Heart left ventricle (tissue), 16 donors: ENCODE measurements around the gene PLCXD1. TPM values are rescaled to one million over a fixed set of nuclear protein-coding genes. Genes with fewer than 3 reads are reported as not detected.

Source experiments
- ATAC-seq, 4 donors: fragments of 200-7000 bp; cut with Tn5 transposase; one replicate each; pipeline ENCODE4 v1.9.1; 2020 to 2022; ENCODE audit warnings: moderate library complexity in 4 of 4, mild to moderate bottlenecking in 3 of 4, moderate number of reproducible peaks in 1 of 4
- DNase-seq, 5 donors: peaks; one replicate each; pipeline ENCODE4 v3.0.0-alpha.2; 2020
- H3K27ac ChIP-seq, 12 donors: fragments of 200-600 bp; sonication (generic) in 4 of 12; one replicate each; pipeline versions ENCODE4 v1.5.0 to v1.8.0; 2016 to 2022; ENCODE audit warnings: mild to moderate bottlenecking in 2 of 12
- H3K27me3 ChIP-seq, 9 donors: fragments of 200-600 bp; sonication (generic) in 2 of 9; one replicate each; pipeline versions ENCODE4 v1.5.1 to v1.8.0; 2016 to 2022; ENCODE audit warnings: mild to moderate bottlenecking in 3 of 9
- H3K36me3 ChIP-seq, 9 donors: fragments of 200-600 bp; sonication (generic) in 2 of 9; one replicate each; pipeline versions ENCODE4 v1.5.0 to v1.8.0; 2018 to 2022; ENCODE audit warnings: mild to moderate bottlenecking in 2 of 9
- H3K4me1 ChIP-seq, 12 donors: fragments of 200-600 bp; sonication (generic) in 4 of 12; one replicate each; pipeline versions ENCODE4 v1.5.0 to v1.8.0; 2016 to 2022; ENCODE audit warnings: mild to moderate bottlenecking in 3 of 12
- H3K4me3 ChIP-seq, 12 donors: fragments of 200-600 bp; sonication (generic) in 4 of 12; one replicate each; pipeline versions ENCODE4 v1.5.0 to v1.8.0; 2017 to 2022; ENCODE audit warnings: mild to moderate bottlenecking in 9 of 12, moderate library complexity in 4 of 12
- H3K9me3 ChIP-seq, 12 donors: fragments of 200-600 bp; sonication (generic) in 4 of 12; one replicate each; pipeline versions ENCODE4 v1.5.0 to v1.8.0; 2016 to 2022; ENCODE audit warnings: mild to moderate bottlenecking in 1 of 12
- POLR2A ChIP-seq, 2 donors: fragments of 450-650 bp; IDR thresholded peaks; one replicate each; pipeline ENCODE4 v1.6.1; 2017; ENCODE audit warnings: antibody characterized with exemption in 2 of 2, mild to moderate bottlenecking in 2 of 2, moderate library complexity in 2 of 2
- WGBS, 4 donors: extraction: QIAGEN DNeasy Blood & Tissue Kit in 2 of 4; methylation state at CpG; one replicate each; pipeline versions ENCODE4 v1.1.5 to v1.1.7; 2013 to 2018; 5-methylcytosine and 5-hydroxymethylcytosine counted together
- intact Hi-C, 10 donors: fragments of 100-400 bp; cut with DNase I; formaldehyde crosslinking; loops; one replicate each; pipeline versions ENCODE4 v1.11.1 to v1.14.2; 2022
- polyA plus RNA-seq, 2 donors: library from polyadenylated mRNA; stranded (reverse); fragments of 200-250 nt; gene quantifications; one replicate each; pipeline ENCODE4 v1.2.3, GENCODE V29; 2013
- total RNA-seq, 9 donors: library from RNA; depleted of rRNA in 2 of 9; stranded (reverse); fragments of >200 nt in 2 of 9; fragmentation: NEBNext Ultra II Directional in 3 of 9; extraction: Animal tissue kit (Norgen Biotek cat#: 25700) in 3 of 9; gene quantifications; one replicate each; pipeline versions ENCODE4 v1.1.0 to v1.2.4, GENCODE V29; 2016 to 2023
- TF ChIP-seq, protein P1 (sequence below), 12 donors: fragments of 200-600 bp; sonication (generic) in 4 of 12; IDR thresholded peaks; one replicate each; pipeline versions ENCODE4 v1.5.0 to v1.8.0; 2018 to 2022; ENCODE audit warnings: antibody characterized with exemption in 12 of 12, mild to moderate bottlenecking in 5 of 12
- donor health status: ischemic (EF 13 %, LVEDD 7.1; RV severe dilation, severe dysfunction).
- donor health status: healthy with polysubstance abuse.
- donor health status: DM: no; HTN: yes; CAD: no.
- donor health status: DM: no; HTN: no; CAD: no.
- donor health status: ischemic (EF 25% LVEDD 6.9; RV normal size, moderate dysfunction).
- donor health status: ischemic (EF 25% LVEDD 5.7; RV mildly dilated, moderate dysfunction).
- donor health status: healthy.
- donor health status: DM: yes; HTN: yes; CAD: no.
- donor health status: ischemic (EF 35%, LVEDD 5.7; RV mildly dilated, moderate dysfunction).
- donor health status: nonischemic (EF 11% LVEDD 7.7; RV severe dilation, severe dysfunction).
- donor health status: DM: yes; HTN: yes; CAD: no.
- donor health status: PGD.
- donor health status: ischemic (EF 29% LVEDD 5.4; RV normal size, mild dysfunction).
- donor health status: nonischemic (EF 23%, LVEDD 6.1; RV moderate dilation, normal function).

PLCXD1 gene
- total and polyA plus RNA-seq, 11 donors, result 0.81 to 27.0 (median 3.0) TPM

DNA sequence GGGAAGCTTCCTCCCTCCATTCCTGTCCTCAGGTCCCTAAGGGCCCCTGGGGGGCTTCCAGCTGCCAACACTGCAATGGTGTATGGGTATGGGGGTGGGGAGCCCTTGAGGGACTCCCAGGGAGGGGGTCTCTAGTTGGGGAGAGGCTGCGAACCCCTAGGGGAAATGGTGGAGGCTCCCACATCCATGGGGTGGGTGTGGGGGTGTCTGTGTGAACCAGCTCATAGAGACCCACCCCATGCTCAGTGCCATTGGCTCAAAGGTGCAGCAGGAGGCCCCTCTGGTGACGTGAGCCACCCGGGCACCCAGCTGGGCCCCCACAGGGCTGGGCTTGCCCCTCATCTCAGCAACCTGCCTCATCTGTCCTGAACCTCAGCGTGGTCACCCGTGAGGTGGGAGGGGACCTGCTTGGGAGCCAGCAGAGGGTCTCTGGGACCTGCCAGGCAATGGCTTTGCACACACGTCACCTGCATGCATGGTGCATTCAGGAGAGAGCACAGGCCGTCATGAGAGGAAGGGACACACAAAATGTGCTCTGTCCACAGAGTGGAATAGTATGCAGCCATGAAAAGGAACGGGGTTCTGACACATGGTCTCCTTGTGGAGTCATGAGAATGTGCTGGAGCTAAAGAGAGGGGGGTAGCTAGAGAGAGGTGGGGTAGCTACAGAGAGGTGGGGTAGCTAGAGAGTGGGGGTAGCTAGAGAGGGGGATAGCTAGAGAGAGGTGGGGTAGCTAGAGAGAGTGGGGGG is 22.7 kb upstream of the PLCXD1 start:
- ATAC-seq (peak in 1 of 4 donors; percentile 20), DNase-seq (no peak)
- H3K27me3 ChIP-seq, result peaks cover 0 to 8% (median 0%) of the 10 kb centered on the region in 9 donors
- no peaks in the 10 kb centered on the region for H3K9me3 ChIP-seq
- TF ChIP-seq, protein P1, sequence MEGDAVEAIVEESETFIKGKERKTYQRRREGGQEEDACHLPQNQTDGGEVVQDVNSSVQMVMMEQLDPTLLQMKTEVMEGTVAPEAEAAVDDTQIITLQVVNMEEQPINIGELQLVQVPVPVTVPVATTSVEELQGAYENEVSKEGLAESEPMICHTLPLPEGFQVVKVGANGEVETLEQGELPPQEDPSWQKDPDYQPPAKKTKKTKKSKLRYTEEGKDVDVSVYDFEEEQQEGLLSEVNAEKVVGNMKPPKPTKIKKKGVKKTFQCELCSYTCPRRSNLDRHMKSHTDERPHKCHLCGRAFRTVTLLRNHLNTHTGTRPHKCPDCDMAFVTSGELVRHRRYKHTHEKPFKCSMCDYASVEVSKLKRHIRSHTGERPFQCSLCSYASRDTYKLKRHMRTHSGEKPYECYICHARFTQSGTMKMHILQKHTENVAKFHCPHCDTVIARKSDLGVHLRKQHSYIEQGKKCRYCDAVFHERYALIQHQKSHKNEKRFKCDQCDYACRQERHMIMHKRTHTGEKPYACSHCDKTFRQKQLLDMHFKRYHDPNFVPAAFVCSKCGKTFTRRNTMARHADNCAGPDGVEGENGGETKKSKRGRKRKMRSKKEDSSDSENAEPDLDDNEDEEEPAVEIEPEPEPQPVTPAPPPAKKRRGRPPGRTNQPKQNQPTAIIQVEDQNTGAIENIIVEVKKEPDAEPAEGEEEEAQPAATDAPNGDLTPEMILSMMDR (IDR thresholded peaks at IDR 0.05), result no peak
- no peak for TF ChIP-seq POLR2A (IDR thresholded peaks at IDR 0.05)
- H3K36me3 ChIP-seq, result no peaks in the 10 kb centered on the region
- H3K4me1 ChIP-seq, result peaks cover 0 to 15% (median 3%) of the 10 kb centered on the region in 12 donors
- 85 to 87% (median 86%) methylated on average over 6 to 8 of the region's 8 CpGs for WGBS, 4 donors
- H3K4me3 ChIP-seq, result no peak overlapping the region
- no peak overlapping the region for H3K27ac ChIP-seq
- intact Hi-C loops, result no loop called here

DNA sequence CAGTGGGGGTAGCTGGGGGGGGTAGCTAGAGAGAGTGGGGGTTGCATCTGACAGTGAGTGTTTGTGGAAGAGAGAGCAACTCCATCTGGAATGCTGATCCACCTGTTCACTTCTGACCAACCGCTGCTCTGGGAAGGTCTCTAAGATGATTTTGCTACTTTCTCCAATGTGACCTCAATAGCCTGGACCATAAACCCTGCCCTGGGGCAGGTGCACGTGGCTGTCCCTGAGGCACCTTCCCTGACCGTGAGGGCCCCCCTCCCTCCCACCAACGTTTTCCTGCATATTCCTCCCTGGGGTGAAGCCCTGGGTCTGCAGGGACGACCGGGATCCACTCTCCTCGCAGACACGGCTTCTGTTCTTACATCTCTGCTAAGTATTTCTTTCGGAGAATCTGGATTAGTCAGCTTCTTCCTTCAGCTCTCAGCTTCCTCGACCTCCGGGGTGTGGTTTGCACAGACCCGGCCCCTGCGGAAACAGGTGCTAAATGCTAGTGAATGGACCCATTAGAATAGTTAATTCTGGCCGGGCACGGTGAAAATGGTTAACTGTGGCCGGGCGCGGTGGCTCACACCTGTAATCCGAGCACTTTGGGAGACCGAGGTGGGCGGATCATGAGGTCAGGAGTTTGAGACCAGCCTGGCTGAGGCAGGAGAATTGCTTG is 21.4 kb upstream of the PLCXD1 start:
- no peak overlapping the region for H3K27ac ChIP-seq
- 66 to 77% (median 73%) methylated on average over 21 of the region's 21 CpGs for WGBS, 4 donors
- no peaks in the 10 kb centered on the region for H3K9me3 ChIP-seq
- TF ChIP-seq, protein P1 (IDR thresholded peaks at IDR 0.05), result no peak
- TF ChIP-seq POLR2A (IDR thresholded peaks at IDR 0.05), result no peak
- no peak overlapping the region for H3K4me3 ChIP-seq
- intact Hi-C loops, result no loop called here
- DNase-seq, result peak in 1 of 5 donors; percentile 8
- H3K27me3 ChIP-seq, result peaks cover 0 to 8% (median 0%) of the 10 kb centered on the region in 9 donors
- H3K4me1 ChIP-seq, result peaks cover 0 to 15% (median 3%) of the 10 kb centered on the region in 12 donors
- H3K36me3 ChIP-seq, result no peaks in the 10 kb centered on the region
- no peak for ATAC-seq

DNA sequence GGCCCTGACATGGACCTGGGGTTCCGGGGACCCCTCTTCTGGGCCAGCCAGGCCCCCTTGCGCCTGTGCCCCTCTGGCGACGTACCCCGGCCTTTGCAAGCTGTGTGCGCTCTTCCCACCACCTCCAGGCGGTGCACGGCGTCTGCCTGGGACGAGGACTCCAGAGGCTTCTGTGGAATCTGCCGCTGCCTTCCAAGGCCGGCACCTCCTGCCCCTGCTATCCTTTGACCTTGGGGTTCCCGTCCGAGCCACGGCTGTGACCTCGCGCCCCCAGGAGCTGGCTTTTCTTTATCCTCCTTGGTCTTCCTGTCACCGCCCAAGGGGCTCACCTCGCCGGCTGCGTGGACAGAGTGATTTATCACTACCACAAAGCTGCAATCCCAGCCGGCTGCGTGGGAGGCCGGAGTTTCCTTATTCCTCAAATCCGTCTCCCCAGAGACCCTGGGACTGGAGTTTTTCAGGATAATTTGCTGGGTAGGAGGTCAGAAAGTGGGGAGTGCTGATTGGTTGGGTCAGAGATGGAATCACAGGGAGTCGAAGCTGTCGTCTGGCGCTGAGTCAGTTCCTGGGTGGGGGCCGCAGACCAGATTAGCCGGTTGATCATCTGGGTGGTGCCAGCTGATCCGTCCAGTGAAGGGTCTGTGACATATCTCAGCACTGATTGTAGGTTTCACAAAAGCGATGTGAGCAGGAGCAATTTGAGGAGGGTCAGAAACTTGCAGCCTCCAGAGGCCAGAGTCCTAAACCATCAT is 19.8 kb upstream of the PLCXD1 start:
- Histone ChIP-seq H3K4me3 (peak overlapping the region in 2 of 12 donors; percentile 9 to 23), H3K27me3 (peaks cover 0 to 8% (median 0%) of the 10 kb centered on the region in 9 donors), H3K27ac (no peak overlapping the region), H3K4me1 (peaks cover 0 to 15% (median 3%) of the 10 kb centered on the region in 12 donors), H3K36me3 (no peaks in the 10 kb centered on the region), H3K9me3 (no peaks in the 10 kb centered on the region)
- TF ChIP-seq POLR2A (IDR thresholded peaks at IDR 0.05), result no peak
- TF ChIP-seq, protein P1 (IDR thresholded peaks at IDR 0.05), result no peak
- peak in 3 of 4 donors; percentile 25 to 63 (median 61) for ATAC-seq
- DNase-seq, result peak in 2 of 5 donors; percentile 18 to 41
- 40 to 60% (median 48%) methylated on average over 28 to 32 of the region's 32 CpGs for WGBS, 4 donors
- intact Hi-C loops, result no loop called here
